HG03342 (cell line): ENCODE data around the gene PATZ1.
"Not testable (repeated sequence)": the region's sequence is repeated elsewhere in the genome, so short reads cannot be mapped to it uniquely, and the experiment has no call there.

Experiments
- ATAC-seq: cut with Tn5 transposase; IDR thresholded peaks from one replicate; pipeline ENCODE4 v1.9.1; 2021; ENCODE audit warnings: mild to moderate bottlenecking, moderate library complexity; ENCODE audit not compliant: unreplicated experiment

Gene PATZ1, protein sequence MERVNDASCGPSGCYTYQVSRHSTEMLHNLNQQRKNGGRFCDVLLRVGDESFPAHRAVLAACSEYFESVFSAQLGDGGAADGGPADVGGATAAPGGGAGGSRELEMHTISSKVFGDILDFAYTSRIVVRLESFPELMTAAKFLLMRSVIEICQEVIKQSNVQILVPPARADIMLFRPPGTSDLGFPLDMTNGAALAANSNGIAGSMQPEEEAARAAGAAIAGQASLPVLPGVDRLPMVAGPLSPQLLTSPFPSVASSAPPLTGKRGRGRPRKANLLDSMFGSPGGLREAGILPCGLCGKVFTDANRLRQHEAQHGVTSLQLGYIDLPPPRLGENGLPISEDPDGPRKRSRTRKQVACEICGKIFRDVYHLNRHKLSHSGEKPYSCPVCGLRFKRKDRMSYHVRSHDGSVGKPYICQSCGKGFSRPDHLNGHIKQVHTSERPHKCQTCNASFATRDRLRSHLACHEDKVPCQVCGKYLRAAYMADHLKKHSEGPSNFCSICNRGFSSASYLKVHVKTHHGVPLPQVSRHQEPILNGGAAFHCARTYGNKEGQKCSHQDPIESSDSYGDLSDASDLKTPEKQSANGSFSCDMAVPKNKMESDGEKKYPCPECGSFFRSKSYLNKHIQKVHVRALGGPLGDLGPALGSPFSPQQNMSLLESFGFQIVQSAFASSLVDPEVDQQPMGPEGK

DNA sequence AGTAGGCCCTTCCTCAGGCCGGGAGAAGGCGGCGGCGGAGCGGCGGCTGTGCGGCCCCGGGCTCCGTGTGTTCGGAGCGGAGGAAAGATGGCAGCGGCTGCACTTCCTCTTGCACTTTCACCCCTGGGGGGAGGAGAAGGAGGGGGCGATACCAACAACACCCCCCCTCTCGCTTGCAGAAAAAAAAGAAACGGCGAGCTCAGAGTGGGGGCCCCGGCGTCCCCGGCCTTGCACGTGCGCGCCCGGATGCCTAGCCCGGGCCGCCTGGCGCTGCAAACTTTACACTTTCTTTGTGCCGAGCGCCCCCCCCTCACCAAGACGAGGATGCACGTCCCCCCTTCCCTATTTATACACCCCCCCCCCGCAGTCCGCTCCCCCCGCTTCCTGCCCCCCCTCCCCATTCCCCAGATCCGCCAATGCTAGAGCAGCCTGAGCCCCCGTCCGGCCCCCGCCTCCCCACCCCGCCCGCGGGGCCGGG is at the start of gene PATZ1:
TSS of gene PATZ1 (minus strand) at position 92 of the 478 bp plus-strand sequence. CDS start 744 bp downstream, outside the sequence.
- ATAC-seq, result peak; percentile 21

DNA sequence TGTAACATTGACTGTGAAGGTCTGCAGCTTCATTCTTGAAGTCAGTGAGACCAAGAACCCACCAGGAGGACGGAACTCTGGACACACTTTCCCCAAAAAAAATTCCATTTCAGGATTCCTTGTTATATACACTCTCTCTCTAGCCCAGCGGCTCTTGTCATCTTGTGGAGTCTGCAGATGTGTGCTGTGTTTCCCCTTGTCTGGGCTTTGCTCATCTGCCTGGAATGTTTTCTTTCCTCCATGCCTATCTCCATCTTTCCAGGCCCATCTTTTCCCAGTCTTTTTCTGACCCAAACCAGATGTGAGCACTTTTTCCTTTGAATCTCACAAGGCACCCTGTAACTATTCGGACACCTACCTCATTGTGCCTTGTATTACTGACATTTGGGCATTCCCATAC is 48.2 kb upstream of the PATZ1 start:
- ATAC-seq, result no peak

DNA sequence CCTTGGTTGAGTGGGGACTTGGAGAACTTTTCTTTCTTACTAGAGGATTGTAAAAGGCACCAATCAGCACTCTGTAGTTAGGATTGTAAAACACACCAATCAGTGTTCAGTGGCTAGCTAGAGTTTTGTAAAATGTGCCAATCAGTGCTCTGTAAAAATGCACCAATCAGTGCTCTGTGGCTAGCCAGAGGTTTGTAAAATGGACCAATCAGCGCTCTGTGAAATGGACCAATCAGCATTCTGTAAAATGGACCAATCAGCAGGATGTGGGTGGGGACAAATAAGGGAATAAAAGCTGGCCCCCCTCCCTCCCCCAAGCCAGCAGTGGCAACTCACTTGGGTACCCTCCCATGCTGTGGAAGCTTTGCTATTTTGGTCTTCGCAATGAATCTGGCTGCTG is 47.7 kb upstream of the PATZ1 start:
- no peak for ATAC-seq

DNA sequence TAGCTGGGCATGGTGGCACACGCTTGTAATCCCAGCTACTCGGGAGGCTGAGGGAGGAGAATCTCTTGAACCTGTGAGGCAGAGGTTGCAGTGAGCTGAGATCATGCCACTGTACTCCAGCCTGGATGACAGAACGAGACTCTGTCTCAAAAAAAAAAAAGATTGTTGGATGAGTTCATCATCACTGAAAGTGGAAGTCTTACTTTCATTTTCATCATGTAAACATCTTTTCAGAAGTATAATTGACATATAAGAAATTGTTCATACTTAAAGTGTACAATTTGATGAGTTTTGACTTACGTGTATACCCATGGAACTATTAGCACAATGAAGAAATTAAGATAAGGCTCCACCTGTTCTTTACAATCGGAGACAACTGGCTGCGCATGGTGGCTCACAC is 32.5 kb upstream of the PATZ1 start:
- not testable (repeated sequence) for ATAC-seq

DNA sequence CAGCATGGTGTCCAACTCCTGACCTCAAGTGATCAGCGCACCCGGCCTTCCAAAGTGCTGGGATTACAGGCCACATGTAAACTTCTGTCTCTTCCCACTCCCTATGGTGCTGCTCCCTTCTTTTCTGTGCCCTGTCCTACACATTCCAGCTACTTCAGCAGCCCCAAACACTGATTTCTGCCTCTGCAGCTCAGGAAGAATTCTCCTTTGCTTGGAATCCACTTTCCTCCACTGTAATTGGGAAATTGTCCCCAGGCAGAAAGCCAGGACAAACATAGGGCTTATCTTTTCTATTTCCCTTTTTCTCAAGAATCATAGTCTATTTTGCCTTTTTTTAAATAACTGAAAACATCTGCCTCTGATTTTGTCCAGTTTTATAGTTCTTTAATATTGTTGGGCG is 32.0 kb upstream of the PATZ1 start:
- ATAC-seq, result no peak

DNA sequence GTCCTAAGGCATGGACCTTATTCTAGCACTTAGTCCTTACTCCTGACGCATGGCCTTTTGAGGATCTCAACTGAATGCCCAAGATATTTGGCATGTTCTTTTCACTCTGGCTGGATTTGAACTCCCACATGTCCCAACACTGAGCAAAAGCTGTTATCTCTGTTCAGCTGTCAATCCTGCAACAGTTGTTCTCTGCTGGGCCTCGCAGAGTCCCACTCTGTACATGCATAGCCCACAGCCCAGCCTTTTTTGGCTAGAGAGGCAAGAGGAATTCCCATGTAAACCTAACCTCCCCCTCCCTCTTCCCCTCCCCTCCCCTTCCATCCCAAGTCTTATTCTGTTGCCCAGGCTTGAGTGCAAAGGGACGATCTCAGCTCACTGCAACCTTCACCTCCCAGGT is 31.5 kb upstream of the PATZ1 start:
- ATAC-seq, result no peak

DNA sequence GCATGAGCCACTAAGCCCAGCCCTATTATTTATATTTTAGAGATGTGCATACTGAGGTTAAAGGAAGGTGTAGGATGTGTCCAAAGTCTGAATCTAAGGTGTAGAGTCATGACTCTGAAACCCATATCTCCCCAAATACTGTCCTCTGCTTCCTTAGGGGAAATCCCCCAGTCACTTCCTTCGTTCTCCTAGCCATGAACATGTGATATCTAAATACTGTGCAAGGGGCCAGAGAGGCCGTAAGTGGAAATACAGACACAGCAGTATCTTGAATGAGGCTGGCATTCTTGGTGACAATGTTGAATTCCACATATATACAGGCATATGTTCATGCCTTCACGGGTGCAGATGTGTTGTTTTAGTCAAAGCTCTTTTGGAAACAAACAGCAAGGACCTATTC is 21.3 kb upstream of the PATZ1 start:
- ATAC-seq, result no peak

DNA sequence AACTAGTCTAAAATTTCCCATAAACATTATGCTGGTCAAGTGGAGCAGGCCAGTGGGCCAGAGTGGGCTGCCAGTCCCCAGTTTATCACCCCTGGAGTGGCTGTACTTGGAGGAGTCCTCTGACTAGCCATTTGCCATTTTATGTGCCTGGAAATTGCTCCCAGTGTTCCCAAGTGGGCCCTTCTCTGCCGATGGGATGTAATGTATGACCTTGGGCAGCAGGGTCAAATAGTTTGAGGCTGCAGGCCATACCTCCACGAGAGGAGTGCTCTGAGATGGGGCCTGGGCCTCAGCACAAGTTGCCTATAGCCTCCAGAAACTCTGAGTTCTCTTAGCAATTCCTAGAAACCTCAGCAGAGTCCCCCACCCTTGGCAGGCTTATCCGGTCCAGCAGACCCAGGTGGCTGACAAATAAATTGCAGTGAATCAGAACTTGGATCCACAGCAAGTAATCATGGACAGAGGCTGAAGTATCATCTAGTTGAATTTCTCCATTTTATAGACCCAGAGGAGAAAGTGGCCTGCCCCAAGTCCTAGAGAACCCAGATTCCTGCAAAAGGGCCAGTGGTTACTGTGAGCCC is 17.8 kb upstream of the PATZ1 start:
- no peak for ATAC-seq

DNA sequence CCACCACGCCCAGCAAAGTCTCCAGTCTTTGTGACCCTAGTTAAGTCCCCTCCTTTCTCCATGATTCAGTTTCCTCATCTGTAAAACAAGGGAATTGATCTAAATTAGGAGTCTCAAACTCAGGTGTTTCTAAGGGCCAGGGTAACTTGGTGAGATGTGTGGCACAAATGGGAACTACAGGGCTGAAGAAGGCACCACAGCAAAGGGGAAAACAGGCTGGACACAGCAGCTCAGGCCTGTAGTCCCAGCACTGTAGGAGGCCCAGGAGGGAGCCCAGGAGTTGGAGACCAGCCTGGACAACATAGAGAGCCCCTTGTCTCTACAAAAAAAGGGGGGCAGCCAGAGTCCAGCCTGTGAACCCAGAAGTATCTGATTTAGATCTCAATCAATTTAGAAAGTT is 15.6 kb upstream of the PATZ1 start:
- ATAC-seq, result no peak

DNA sequence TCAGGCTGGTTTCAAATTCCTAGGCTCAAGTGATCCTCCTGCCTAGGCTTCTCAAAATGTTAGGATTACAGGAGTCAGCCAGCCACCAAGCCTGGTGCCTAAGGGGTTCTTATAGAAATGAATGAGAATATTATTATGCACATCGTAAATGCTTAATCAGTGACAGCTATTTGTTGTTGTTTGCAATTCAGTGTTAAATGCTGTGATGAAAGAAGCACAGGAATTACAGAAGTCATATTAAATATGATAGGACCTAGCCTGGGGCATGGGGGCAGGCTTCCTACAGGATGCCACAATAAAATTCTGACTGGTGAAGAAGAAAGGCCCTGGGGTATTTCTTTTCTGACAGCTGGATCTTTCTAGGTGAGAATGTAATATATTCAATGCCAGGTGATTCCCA is 13.9 kb upstream of the PATZ1 start:
- ATAC-seq, result no peak

DNA sequence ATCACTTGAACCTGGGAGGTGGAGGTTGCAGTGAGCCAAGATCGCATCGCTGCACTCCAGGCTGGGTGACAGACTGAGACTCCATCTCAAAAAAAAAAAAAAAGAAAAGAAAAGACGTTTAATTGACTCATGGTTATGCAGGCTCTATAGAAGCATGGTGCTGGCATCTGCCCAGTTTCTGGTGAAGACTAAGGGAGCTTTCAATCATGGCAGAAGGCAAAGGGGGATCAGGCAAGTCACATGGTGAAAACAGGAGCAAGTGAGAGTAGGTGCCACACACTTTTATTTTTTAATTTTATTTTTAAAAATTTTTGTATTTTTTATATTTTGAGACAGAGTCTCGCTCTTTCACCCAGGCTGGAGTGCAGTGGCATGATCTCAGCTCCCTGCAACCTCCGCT is 8.4 kb upstream of the PATZ1 start:
- ATAC-seq, result no peak

DNA sequence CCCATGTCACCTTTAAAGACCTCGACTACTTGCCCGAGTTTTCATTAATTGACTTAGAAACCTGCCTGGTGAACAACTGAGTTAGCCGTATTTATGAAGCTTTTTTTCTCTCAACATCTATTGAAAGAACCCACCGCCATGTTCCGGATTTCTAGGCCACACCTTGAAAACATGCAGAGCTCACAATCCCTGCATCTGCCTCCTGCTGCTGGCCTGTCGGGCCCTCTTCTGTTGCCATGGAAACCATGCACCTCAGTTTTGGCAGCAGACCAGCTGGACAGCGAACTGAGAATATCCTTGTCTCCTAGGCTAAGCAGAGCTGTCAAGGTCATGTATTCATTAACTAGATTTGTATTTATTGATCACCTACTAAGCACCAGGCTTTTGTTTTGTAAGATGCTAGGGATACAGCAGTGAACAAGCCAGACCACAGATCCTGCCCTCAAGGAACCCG is 4.3 kb upstream of the PATZ1 start:
- ATAC-seq, result no peak

DNA sequence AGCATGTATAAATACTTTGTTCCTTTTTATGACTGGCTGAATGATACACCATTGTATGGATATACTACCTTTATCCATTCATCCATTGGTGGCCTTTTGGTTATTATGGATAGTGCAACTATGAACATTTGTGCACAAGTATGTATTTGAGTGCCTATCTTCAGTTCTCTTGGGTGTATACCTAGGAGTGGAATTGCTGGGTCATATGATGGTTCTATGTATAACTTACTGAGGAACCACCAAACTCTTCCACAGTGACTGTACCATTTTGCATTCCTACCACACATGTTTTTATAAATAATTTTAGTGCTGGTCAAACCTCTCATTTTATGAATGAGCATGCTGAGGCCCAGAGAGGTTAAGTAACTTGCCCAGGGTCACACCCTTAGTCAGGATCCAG is 3.8 kb upstream of the PATZ1 start:
- ATAC-seq, result no peak

DNA sequence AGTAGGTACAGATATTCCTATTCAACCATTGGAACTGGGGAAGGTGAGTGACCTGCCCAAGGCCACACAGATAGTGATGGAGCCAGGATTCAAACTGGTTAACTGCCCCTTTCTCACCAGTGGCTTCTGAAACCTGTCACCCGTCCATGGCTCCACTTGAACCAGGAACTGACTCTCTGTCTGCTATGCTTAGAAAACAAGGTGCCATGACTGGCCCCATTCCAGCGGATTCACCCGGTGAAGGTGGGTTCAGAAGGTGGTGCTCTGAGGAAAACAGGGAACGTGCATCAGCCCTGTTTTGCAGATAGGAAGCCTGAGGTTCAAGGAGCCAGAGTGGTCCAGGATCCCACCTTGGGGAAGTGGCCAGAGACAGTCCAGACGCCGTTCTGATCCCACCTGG is 2.6 kb upstream of the PATZ1 start:
- ATAC-seq, result no peak

DNA sequence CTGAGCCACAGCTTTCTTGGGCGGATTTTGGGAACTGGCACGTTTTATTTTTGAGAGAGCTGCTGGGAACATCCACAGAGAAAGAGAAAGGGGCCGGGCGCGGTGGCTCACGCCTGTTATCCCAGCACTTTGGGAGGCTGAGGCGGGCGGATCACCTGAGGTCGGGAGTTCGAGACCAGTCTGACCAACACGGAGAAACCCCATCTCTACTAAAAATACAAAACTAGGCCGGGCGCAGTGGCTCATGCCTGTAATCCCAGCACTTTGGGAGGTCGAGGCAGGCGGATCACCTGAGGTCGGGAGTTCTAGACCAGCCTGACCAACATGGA is 1.8 kb upstream of the PATZ1 start:
- not testable (repeated sequence) for ATAC-seq

DNA sequence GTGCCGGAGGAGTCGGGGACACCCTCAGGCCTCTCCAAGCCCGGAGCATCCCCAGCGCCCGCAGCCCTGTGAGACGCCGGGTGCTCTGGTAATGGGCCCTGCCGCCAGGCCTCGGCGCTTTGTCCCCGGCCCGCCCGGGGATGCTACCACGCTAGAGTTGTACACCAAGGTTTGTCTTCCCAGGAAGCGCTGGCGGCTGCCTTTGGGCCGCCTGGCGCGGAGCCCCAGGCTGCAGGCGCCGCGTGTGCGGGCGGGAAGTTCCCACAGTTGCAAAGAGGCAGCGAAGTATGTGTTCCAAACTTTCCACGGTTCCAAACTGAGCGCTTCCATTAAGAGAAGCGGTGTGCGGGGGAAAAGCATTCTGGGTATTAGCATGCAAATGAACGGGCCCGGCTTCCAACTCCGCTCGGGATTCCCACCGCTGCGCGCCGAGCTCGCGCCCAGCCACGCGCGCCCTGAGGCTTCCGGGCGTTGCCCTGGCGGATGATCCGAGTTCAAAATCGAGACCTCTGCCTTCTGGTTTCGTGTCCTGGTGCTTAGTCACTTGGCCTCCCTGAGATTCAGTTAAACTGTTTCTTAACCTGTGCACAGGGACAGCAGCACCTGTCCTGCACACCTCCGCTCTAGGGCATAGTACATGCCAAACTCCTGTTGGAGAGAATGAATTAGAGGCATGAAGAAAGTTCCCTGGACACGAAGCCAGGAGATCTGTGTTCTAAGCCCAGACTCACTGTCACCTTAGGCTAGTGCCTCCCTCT is 1.3 kb upstream of the PATZ1 start:
- no peak for ATAC-seq

DNA sequence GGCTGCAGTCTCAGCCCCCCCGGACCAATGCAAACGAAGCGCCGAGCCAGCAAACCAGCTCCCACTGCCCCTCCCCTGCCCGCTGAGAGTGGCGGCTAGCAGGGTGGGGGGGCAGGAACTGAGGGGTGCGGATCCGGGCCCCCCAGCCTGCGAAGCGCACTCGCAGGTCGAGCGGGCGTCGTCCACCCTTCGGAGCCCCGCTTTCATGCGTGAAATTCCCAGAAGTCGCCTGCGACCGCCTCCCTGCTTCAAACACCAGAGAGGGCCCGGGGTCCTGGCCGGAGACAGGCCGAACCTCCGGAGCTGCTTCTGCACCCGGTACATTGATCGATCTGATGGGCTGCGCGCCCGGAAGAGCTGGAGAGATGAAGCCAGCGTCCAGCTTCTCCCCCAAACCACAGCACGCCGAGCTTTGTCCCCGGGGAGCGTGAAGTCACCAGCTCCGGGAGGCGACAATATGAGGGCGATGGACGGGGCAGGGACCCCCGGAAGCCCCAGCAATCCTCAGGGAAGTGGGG is 646 bp upstream of the PATZ1 start:
- no peak for ATAC-seq

DNA sequence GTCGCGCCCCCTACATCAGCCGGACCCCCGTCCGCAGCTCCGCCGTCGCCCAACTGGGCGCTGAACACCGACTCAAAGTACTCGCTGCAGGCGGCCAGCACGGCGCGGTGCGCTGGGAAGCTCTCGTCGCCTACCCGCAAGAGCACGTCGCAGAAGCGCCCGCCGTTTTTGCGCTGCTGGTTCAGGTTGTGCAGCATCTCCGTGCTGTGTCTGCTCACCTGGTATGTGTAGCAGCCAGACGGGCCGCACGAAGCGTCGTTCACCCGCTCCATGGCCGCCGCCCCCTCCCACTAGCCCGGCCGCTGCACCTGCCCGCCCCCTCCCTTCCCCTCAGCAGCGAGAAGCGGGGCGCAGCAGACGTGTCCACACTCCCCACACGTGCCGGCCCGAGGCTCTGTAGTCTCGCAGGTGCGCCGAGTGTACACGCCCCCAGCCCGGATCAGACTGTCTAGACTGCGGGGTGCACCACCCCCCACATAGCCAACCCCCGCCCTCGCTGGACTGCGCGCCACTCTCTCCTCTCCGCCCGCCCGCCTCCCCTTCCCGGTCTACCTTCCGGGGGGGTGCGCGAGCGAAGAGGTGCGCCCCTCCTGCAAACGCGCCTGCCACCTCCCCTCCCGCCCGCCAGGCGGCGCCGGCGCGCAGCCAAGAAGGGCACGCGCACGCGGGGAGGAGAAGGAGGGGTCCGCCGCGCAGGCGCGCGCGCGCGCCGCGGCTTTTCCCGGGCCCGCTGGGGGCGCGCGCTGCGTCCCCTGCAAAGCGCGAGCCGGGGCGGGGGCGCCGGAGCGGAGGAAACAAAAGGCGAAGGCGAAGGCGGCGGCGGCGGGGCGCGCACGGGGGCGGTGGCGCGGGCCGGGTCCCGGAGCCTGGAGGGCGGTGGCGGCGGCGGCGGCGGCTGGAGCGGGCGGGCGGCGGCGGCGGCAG is 553 bp downstream of the PATZ1 start:
- ATAC-seq, result peak; percentile 43

DNA sequence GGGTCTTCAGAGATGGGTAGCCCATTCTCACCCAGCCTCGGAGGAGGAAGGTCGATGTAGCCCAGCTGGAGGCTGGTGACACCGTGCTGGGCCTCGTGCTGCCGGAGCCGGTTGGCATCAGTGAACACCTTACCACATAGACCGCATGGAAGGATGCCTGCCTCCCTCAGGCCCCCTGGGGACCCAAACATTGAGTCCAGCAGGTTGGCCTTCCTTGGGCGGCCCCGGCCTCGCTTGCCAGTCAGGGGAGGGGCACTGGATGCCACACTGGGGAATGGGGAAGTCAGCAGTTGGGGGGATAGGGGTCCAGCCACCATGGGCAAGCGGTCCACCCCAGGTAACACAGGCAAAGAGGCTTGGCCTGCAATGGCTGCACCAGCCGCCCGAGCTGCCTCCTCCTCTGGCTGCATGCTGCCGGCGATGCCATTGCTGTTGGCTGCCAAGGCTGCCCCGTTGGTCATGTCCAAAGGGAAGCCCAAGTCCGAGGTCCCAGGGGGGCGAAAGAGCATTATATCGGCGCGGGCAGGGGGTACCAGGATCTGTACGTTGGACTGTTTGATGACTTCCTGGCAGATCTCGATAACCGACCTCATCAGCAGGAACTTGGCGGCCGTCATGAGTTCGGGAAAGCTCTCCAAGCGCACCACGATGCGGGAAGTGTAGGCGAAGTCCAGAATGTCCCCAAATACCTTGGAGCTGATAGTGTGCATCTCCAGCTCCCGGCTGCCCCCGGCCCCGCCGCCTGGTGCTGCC is 1.4 kb downstream of the PATZ1 start:
- no peak for ATAC-seq
